GM21786 (cell line): Measurements from ENCODE around the gene UBA52.

Experiments used
- ATAC-seq: cut with Tn5 transposase; IDR thresholded peaks from one replicate; pipeline ENCODE4 v1.9.1; 2021; ENCODE audit not compliant: unreplicated experiment

The UBA52 gene

DNA sequence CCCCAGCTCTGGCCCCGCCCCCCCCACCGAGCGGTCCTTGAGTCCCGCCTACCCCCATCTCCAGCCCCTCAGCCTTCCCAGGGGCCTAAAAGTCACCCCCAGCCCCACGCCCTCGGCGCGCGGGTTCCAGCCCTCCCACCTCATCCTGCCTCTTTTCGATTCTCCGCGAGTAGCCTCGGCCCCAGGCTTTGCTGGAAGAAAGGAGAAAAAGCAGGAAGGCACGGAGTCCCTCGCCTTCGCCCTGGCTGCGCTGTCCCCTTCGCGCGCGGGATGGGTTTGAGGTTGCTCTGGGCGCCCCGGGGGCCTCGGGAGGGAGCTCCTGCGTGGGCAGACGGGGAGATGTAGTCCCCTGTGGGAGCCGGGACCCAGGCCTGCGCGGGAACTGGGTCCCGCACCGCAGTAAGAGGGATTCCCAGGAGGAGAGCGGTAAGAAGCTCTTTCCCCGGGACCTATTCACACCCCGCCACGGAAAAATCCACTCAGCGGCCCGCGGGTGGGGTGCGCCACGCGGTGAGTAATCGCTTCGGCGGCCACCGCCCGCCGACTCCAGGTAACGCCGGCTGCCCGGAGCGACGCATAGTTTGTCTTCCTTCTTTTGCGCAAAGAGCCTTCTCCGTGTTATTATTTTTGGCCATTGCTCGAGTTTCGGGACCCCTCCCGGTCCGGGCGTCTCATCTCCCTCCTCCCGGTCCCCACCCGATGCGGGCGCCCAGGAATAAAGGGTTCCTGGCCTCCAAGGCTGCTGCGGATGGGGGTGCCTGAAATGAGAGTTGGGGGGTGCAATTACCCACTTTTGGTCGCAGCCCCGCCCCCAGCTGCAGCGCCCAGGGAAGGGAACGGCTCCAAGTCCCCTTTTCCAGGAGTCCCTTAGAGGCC lies 35.8 kb downstream of the UBA52 start:
- ATAC-seq = no peak

DNA sequence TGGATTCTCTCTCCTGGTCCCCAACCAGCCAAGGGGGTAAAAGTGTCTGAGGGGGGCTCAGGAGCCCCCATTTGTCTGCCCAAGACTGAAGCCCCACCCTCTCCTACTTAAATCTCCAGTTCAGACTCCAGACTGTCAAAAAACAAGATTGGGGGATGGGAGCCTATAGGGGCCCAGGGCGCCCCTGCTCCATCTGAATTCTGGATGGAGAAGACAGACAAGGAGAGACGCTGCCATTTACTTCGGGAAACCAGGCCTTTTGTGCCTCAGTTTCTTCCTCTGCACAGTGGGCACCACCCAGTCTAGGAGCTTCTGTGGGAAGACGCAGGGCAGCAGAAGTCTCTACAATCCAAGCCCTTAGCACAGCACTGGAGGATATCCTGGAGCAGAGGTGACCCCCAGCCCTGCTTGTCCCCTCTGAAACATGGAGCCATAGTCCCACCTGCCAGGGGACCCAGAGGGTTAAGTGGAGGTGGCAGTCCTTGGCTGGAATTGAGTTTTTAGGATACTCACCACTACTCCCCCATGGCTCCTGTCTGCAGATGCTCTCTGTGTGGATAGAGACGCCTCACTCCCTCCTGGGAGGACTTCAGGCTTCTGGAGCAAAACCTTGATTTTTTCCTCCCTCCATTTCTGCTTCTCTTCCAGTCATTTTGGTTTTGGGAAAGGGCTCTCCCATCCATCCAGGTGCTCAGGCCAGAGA lies 36.6 kb downstream of the UBA52 start:
- no peak for ATAC-seq

DNA sequence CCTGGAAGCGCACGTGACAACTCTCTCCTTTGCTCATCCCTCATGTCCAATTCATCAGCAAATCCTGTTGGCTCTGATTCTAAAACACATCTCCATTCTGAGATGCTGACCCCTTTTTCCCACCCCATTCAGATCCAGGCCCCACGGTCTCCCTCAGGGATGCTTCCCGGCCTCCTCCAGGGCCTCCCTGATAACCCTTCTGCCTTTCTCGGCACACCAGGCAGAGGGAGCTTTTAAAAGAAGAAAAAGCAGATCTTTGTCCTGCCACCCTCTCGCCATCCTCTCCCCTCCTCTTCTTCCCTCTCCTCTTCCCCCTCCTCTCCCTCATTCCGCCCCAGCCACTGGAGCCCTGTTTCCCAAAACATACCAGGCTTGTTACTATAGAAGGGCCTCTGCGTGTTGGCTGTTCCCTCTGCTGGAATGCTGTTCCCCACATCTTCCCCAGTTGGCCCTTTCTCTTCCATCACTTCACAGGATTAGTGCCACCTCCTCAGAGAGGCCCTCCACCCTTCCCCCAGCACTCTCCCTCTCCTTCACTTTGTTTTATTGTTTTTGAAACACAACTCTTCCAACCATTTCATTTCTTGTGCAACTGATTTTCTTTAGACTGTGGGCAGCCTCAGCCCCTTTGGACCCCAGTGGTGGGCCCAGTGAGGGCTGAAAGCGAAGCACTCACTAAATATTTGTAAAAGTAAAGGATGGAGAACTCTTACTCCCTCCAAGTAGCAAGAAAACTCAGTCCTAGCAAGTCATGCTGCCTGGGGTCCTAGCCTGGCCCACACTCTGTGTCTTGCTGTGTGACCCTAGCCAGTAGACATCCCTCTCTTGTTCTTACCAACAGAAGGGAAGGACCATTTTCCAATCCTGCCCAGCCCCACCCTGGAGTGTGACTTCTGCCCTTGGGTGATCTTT lies 37.4 kb downstream of the UBA52 start:
- no peak for ATAC-seq

DNA sequence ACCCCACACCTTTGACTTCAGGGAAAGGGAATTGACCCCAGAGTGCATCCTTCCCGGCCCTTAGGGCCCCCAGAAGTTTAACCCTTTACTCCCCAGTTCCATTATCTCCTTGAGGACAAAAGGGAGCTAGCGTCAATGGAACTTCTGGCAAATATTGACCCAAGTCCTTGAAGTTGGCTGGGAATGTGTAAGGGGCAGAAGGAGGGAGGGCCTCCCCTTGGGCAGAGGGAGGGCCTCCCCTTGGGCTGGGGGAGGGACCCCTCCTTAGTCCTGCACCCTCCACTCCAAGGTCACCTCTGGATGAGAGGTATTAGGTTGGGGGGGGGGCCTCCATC lies 38.0 kb downstream of the UBA52 start:
- ATAC-seq = no peak

DNA sequence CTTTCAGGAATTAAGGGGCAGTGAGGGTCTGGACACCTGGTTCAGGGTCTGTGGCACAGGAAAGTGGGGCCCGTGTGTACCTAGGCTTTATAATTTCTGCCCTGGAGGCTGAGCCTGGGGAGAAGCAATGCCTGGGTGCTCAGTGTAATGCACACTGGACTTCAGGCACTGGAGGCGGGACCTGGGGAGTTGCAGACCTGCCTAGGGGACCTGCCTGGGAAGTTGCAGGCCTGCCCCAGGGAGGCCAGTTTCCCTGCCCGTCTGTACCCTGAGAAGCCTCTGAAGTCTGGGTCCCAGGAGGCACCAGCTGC lies 38.5 kb downstream of the UBA52 start:
- no peak for ATAC-seq

DNA sequence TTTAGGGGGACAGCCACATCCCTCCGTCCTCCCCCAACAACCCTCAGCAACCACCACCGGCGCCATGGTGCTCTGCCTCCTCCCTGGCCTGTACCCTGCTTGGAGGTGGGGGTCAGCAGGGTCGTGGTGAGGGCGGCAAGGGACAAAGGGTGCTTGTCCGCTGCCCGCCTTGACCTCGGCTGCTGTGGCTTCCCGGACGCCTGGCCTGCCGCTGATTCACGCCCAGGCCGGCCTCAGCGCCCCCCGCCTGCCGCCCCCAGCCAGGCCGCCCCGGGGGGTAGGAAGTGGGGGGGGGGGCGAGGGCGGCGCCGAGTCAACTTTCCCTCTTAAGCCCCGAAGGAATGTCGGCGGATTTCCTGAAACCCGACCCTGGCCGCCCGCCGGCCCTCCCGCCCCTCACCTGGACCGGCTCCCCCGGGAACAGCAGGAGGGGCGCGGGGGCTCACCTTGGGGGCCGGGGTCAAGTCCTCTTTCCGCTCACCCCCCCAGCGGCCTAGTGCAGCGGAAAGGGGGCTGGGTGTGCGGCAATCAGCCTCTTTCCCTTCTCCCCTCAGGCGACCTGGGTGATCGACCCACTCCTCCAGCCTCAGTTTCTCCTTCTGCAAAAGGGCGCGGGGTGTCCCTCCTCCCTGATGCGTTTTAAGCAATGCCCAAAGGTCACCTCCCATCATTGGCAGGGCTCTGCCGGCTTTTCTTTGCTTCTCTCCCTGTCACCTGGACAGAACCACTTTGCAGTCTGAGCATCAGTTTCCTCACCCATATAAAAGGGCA lies 39.1 kb downstream of the UBA52 start:
- no peak for ATAC-seq

DNA sequence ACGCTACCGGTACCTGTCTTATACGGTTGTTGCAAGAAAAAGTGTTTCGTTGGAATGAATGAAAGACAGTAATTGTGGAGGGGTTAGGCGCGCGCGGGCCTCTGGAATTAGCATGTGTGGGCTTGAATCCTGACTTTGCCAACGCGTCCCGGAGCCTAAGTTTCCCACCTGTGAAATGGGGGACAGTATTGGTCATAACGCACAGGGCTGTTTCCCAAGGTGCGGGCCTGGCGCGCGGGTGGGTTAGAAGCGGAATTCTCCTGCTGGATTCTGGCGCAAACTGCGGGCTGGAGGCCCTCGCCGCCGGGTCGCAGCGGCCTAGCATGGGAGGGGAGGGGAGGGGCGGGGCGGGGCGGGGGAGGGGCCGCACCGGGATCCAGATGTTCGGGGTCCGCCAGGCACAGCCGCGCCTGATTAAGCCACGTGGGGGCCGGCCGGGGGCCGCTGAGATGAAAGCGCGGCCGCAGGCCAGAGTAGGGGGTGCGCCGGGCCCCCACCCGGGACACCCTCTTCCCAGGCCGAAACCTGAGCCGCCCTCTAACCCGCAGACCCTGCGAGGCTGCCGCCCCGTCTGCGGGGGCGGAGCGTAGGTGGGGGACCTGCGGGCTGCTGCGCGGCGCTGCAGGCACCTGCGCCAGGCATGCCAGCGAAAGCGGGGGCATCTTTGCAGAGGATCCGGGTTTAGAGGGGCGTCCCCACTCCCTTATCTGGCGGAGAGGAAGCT lies 39.8 kb downstream of the UBA52 start:
- no peak for ATAC-seq

DNA sequence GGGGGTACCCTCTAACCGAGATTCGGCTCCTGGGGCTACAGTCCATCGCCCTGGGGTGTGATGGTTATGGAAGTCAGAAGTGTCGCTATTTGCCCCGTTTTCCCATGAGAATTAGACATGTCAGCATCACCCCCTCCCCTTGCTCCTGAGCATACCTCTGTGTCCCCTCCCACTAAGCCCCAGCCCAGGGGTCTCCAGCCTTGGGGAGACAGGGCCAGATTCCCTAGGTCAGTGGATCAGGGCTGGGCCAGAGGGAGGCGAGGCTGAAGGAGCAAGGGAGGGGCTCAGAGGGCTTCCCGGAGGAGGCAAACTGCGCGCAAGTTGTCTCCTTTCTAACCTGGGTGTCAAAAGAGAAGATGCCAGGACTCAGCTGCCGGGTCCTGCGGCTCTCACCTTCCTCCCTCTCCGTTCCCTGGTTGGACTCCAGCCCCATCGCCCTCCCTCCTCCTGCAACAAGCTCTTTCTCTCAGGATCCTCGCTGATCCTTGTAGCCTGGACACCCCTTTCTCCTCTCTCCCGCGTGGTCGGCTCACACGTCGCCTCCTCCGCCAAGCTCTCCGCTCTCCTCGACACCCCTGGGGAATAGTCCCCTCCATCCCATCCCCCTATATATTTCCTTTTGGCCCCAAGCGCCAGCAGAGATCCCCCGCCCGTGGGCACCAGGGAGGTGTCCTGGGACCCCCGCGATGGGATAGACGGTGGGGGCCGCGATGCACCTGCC lies 40.6 kb downstream of the UBA52 start:
- no peak for ATAC-seq

DNA sequence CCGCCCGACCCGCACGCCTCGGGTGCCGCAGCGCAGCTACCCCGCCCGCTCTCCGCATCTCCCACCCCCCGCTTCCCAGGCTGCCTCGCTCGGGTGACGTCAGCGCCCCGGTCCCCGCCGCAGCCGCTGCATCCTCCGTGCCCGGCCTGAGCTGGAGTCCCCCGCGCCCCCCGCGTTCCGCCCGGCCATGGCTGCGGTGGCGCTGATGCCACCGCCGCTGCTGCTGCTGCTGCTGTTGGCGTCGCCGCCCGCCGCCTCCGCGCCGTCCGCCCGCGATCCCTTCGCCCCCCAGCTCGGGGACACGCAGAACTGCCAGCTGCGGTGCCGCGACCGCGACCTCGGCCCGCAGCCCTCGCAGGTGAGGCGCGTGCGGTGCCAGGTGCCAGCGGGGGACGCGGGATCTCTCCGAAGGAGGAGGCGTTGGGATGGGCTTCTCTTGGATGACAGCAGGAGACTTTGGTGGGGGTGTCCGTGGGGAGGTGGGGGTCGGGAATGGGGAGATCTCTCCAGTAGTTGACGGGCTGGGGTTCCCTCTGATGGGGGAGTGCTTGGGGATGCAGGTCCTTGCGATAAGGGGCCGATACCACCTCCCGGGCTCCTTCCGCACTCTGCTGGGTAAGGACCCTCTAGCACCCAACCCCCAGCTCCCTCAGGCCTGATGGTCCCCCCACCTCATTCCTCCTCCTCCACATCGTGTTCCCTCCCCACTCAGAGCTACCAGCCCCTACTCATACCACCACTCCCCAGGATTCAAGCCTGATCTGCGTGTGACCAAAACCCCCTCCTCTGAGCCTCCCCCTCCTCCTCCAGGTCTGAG lies 41.3 kb downstream of the UBA52 start, which contains the start of gene TMEM59L:
Gene TMEM59L (plus strand): TSS at position 99 of the 817 bp plus-strand sequence. CDS start 89 bp downstream, at position 188.
- no peak for ATAC-seq

DNA sequence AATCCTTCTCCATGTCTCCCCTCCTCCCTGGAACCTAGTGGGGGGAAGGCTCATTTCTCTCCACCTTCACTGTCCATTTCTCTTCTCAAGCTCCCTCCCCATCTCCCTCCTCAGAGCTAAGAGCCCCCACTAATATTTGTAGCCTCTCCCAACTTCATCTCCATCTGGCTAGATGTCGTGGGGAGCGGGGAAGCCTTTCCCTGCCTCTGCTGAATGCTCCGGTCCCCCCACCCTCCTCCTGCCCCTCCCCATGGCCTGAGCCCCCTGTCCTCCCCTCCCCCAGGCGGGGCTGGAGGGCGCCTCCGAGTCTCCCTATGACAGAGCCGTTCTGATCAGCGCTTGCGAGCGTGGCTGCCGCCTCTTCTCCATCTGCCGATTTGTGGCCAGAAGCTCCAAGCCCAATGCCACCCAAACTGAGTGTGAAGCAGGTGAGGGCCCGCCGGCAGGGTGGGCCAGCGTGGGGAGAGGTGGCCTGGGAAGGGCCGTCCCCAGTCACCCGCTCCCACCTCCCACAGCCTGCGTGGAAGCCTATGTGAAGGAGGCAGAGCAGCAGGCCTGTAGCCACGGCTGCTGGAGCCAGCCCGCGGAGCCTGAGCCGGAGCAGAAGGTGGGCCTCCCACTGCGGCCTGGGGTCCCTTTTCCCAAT lies 42.1 kb downstream of the UBA52 start:
- no peak for ATAC-seq

DNA sequence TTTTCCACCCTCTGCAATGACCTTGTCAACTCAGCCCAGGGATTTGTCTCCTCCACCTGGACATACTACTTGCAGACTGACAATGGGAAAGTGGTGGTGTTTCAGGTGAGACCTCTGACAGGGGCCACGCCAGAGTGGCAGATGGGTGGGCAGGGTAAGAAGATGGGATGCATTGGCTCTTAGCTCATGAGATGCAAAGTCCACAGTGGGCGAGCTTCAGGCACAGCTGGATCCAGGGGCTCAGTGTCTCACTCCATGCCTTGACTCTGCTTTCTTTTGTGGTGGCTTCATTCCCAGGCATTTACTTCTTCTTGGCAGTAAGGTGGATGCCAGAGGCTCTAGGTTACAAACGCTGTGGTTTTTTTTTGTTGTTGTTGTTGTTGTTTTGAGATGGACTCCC lies 44.4 kb downstream of the UBA52 start:
- ATAC-seq = no peak

DNA sequence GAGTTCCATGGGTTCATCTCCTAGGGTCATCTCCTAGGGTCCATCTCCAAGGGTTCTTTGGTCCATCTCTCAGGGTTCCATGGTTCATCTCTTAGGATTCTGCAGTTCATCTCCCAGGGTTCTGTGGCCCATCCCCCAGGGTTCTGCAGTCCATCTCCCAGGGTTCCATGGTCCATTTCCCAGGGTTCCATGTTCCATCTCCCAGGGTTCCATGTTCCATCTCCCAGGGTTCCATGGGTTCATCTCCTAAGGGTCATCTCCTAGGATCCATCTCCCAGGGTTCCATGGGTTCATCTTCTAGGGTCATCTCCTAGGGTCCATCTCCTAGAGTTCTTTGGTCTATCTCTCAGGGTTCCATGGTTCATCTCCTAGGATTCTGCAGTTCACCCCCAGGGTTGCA lies 45.9 kb downstream of the UBA52 start:
- no peak for ATAC-seq

DNA sequence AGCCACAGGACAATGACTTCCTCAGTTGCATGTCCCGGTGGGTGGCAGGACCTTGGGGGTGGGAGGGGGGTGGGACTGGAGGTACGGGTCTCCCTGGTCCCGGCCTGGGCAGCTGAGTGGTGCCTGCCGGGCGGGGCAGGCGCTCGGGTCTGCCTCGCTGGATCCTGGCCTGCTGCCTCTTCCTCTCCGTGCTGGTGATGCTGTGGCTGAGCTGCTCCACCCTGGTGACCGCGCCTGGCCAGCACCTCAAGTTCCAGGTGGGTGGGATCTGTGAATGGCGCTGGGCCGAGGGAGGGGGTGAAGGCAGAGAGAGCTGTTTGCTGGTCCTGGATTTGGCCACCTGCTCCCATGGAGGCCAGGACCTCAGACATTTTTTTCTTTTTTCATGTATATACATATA lies 46.6 kb downstream of the UBA52 start:
- ATAC-seq = no peak

DNA sequence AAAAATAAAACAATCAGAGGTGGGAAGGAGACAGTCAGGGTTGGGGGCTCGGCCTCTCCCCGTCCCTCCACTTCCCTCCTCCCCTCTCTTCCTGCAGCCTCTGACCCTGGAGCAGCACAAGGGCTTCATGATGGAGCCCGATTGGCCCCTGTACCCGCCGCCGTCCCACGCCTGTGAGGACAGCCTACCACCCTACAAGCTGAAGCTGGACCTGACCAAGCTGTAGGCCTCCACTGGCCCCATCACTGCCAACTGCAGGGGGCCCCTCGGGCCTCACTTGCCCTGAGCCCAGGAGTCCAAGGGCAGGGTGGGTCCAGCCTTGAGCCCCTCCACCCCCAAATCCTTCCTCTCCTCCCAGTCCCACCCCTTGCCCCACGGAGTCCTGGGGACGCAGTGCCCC lies 48.7 kb downstream of the UBA52 start:
- no peak for ATAC-seq

DNA sequence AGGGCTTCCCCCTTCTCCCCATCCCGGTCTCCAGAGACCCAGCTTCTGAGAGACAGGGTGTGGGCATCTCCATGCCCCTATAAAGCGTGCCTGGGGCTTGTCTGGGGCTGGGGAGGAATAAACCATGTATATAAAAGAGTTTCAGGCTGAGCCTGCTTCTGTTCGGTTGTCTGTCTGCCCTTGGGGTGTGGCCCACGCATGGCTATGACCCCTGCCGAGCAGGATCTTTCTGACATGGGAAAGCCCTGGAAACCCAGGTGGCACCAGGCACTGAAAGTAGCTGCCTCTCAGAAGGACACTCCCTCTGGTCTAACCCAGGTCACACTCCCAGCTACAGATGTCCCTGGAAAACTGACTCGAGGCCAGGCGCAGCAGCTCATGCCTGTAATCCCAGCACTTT lies 49.2 kb downstream of the UBA52 start:
- no peak for ATAC-seq

DNA sequence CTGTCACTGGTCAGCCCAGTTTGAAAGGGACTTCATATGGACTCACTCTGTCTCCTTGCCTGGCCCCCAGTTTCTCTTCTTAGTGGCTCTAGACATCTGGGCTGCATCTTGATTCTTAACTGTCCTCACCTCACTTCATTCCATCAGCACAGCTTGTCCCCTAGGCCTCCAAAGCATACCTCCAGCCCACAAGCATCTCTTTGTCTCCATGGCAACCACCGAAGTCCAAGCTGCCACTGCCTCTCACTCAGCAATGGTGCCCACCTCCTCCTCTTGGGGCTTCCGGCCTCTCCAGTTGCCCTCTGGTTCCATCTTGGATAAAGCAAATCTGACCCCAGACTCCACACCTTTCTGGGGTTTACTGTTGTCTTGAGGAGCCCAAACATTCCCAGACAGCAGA lies 55.2 kb downstream of the UBA52 start:
- no peak for ATAC-seq
